Esophagus muscularis mucosa (tissue), 4 donors: ENCODE data around the gene GPSM1. TPM values are rescaled to one million over a fixed set of nuclear protein-coding genes. Genes with fewer than 3 reads are reported as not detected.

Source experiments
- DNase-seq: peaks from one replicate; pipeline ENCODE4 v3.0.0-alpha.2; 2017; ENCODE audit errors: extremely low spot score
- H3K27ac ChIP-seq, 4 donors: fragments of 200-600 bp; sonication (generic); replicated peaks in 1 of 4; 1 replicate in 3 of 4; 2 replicates in 1 of 4; pipeline ENCODE4 v1.5.1; 2016 to 2019; ENCODE audit warnings: mild to moderate bottlenecking in 1 of 4
- H3K27me3 ChIP-seq, 4 donors: fragments of 200-600 bp; sonication (generic); one replicate each; pipeline versions ENCODE4 v1.5.1 to v1.6.0; 2016 to 2019
- H3K36me3 ChIP-seq, 4 donors: fragments of 200-600 bp; sonication (generic); one replicate each; pipeline ENCODE4 v1.5.1; 2016 to 2019
- H3K4me1 ChIP-seq, 4 donors: fragments of 200-600 bp; sonication (generic); one replicate each; pipeline ENCODE4 v1.5.1; 2016 to 2019
- H3K4me3 ChIP-seq, 4 donors: fragments of 200-600 bp; sonication (generic); 1 replicate in 2 of 4; 2 replicates in 2 of 4; pipeline ENCODE4 v1.5.1; 2016 to 2019; ENCODE audit warnings: mild to moderate bottlenecking in 4 of 4, moderate library complexity in 1 of 4
- H3K9me3 ChIP-seq, 4 donors: fragments of 200-600 bp; sonication (generic); 1 replicate in 3 of 4; 2 replicates in 1 of 4; pipeline ENCODE4 v1.5.1; 2016 to 2019
- CTCF ChIP-seq, 3 experiments: fragments of 200-600 bp in 2 of 3; fragments of 450-650 bp in 1 of 3; sonication (generic) in 2 of 3; IDR thresholded peaks; one replicate each; pipeline ENCODE4 v1.5.1; 2017 to 2019; ENCODE audit warnings: antibody characterized with exemption in 3 of 3, mild to moderate bottlenecking in 2 of 3, moderate library complexity in 1 of 3
- EP300 ChIP-seq: sonication (generic); formaldehyde crosslinking; IDR thresholded peaks from one replicate; pipeline ENCODE4 v1.6.1; 2017; ENCODE audit warnings: antibody characterized with exemption
- POLR2A ChIP-seq: fragments of 450-650 bp; IDR thresholded peaks from one replicate; pipeline ENCODE4 v1.6.1; 2017; ENCODE audit warnings: antibody characterized with exemption, moderate library complexity, mild to moderate bottlenecking, low read depth
- POLR2AphosphoS5 ChIP-seq, 2 donors: sonication (generic); formaldehyde crosslinking; IDR thresholded peaks; one replicate each; pipeline ENCODE4 v1.6.1; 2017; ENCODE audit warnings: antibody characterized with exemption in 2 of 2
- WGBS: methylation state at CpG from one replicate; pipeline ENCODE4 v1.1.5; 2018; 5-methylcytosine and 5-hydroxymethylcytosine counted together
- intact Hi-C: fragments of 100-400 bp; cut with DNase I; formaldehyde crosslinking; loops from one replicate; pipeline ENCODE4 v1.15.1; 2023
- total RNA-seq, 4 donors: library from RNA; depleted of rRNA; stranded (reverse); fragments of >200 nt; gene quantifications; one replicate each; pipeline versions ENCODE4 v1.1.0 to v1.2.1, GENCODE V29; 2016

The GPSM1 gene
- total RNA-seq, 4 donors from 2014 or later: 8.3 to 18.5 (median 16.3) TPM

- intact Hi-C loops: no loop called here
- peaks cover 30 to 99% (median 96%) of the 10 kb centered on the region in 4 donors for H3K36me3 ChIP-seq
- H3K4me1 ChIP-seq: no peaks in the 10 kb centered on the region
- H3K9me3 ChIP-seq: no peaks in the 10 kb centered on the region
- 91% methylated on average over 11 of the region's 11 CpGs for WGBS
- no peak for TF ChIP-seq POLR2A
- H3K27me3 ChIP-seq: no peaks in the 10 kb centered on the region
- H3K27ac ChIP-seq: no peak overlapping the region
- DNase-seq: no peak
- no peak overlapping the region for H3K4me3 ChIP-seq
Measured at GRCh38 chr9:136385015-136385414, 57.7 kb downstream of the GPSM1 start.

- intact Hi-C loops: no loop called here
Measured at GRCh38 chr9:136386018-136386417, 58.7 kb downstream of the GPSM1 start.

GRCh38 chr9:136387217-136387616 is 59.9 kb downstream of the GPSM1 start:
- no peak for TF ChIP-seq POLR2AphosphoS5 (IDR thresholded peaks at IDR 0.05)
- no peak for TF ChIP-seq EP300
- no peak for TF ChIP-seq CTCF (IDR thresholded peaks at IDR 0.05)
- no peak for TF ChIP-seq POLR2A
- no peaks in the 10 kb centered on the region for H3K4me1 ChIP-seq
- no peak overlapping the region for H3K27ac ChIP-seq
- intact Hi-C loops: no loop called here
- H3K9me3 ChIP-seq: no peaks in the 10 kb centered on the region
- peaks cover 35 to 98% (median 87%) of the 10 kb centered on the region in 4 donors for H3K36me3 ChIP-seq
- 99% methylated on average over 19 of the region's 19 CpGs for WGBS
- no peak for DNase-seq
- H3K4me3 ChIP-seq: no peak overlapping the region
- no peaks in the 10 kb centered on the region for H3K27me3 ChIP-seq

More at GRCh38 chr9:136386018-136386417, 58.7 kb downstream of the GPSM1 start:
- Histone ChIP-seq H3K9me3 (no peaks in the 10 kb centered on the region), H3K27ac (no peak overlapping the region), H3K4me3 (no peak overlapping the region), H3K27me3 (no peaks in the 10 kb centered on the region), H3K4me1 (no peaks in the 10 kb centered on the region), H3K36me3 (peaks cover 23 to 98% (median 88%) of the 10 kb centered on the region in 4 donors)
- TF ChIP-seq EP300: no peak
- no peak for TF ChIP-seq CTCF (IDR thresholded peaks at IDR 0.05)
- no peak for TF ChIP-seq POLR2A
- no peak for TF ChIP-seq POLR2AphosphoS5 (IDR thresholded peaks at IDR 0.05)
- 91% methylated on average over 13 of the region's 13 CpGs for WGBS
- no peak for DNase-seq

DNA sequence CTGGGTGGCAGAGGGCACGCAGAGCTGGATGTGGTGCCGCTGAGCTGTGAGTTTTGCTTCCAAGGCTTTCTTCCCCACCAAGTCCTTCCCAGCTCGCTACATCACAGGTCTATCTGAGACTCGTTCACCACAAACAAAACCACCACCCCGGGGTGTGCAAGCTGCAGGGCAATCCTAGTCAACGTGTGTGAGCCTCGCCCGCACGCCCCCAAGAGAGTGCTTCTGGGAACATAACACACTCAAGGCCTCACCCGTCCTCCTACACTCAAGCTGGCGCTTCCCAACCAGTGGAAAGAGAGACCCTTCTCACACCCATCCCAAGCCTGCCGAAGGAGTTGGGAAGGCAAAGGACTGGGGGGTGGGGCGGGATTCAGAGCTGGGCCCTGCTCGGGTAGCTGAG is 62.1 kb downstream of the GPSM1 start:
- H3K4me1 ChIP-seq: no peaks in the 10 kb centered on the region
- TF ChIP-seq EP300: no peak
- no peak for TF ChIP-seq POLR2AphosphoS5 (IDR thresholded peaks at IDR 0.05)
- no peak for TF ChIP-seq POLR2A
- TF ChIP-seq CTCF (IDR thresholded peaks at IDR 0.05): no peak
- H3K27me3 ChIP-seq: no peaks in the 10 kb centered on the region
- H3K9me3 ChIP-seq: no peaks in the 10 kb centered on the region
- H3K27ac ChIP-seq: no peak overlapping the region
- H3K4me3 ChIP-seq: no peak overlapping the region
- peaks cover 47 to 98% (median 87%) of the 10 kb centered on the region in 4 donors for H3K36me3 ChIP-seq
- no peak for DNase-seq
- intact Hi-C loops: no loop called here
- 90% methylated on average over 12 of the region's 14 CpGs for WGBS

DNA sequence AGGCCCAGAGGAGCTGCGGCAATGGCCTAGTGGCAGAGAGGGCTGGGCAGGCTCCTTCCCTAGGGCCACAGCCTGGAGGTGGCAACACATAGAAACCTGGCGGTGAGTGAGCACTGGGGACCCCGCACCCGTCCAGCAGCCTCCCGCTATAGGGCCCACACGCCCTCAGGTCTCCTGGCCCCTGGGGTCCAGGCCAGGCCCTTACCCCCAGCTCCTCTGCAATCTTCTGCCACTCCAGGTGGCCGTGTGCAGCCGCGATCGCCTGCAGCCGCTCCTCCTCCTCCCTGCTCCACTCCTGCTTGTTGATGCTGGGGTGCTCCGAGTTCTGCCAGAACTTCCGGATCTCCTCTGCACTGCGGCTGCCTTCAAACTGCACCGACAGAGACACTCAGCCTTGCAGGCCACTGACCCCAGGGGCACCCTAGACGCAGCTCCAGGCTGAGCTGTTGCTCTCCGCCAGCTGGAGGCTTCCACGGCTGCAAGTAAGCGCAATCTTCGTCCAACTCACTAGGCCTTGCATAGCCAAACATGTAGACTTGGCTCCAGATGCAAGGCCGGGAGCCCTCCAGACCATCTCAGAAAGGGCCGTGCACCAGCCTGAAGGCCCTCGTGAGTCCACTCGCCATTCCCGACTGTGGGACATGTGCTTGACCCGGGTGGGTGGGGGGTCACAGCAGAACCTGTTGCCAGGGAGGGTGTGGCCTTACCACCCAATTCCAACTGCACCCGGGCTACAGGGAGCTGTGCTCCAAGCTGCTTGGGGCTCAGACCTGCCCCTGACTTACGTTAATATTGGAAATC is 64.6 kb downstream of the GPSM1 start:
- intact Hi-C loops: no loop called here
- 90% methylated on average over 17 of the region's 28 CpGs for WGBS
- no peaks in the 10 kb centered on the region for H3K27me3 ChIP-seq
- H3K27ac ChIP-seq: no peak overlapping the region
- no peaks in the 10 kb centered on the region for H3K4me1 ChIP-seq
- DNase-seq: no peak
- no peak overlapping the region for H3K4me3 ChIP-seq
- TF ChIP-seq POLR2A (no peak), POLR2AphosphoS5 (IDR thresholded peaks at IDR 0.05) (no peak), CTCF (IDR thresholded peaks at IDR 0.05) (no peak), EP300 (no peak)
- H3K9me3 ChIP-seq: no peaks in the 10 kb centered on the region
- peaks cover 60 to 99% (median 91%) of the 10 kb centered on the region in 4 donors for H3K36me3 ChIP-seq
